HG02885 (cell line): ENCODE measurements around the gene INPP5E.

Experiments
- ATAC-seq: cut with Tn5 transposase; IDR thresholded peaks from one replicate; pipeline ENCODE4 v1.9.1; 2021; ENCODE audit warnings: mild to moderate bottlenecking; ENCODE audit not compliant: unreplicated experiment, poor library complexity

The INPP5E gene

DNA sequence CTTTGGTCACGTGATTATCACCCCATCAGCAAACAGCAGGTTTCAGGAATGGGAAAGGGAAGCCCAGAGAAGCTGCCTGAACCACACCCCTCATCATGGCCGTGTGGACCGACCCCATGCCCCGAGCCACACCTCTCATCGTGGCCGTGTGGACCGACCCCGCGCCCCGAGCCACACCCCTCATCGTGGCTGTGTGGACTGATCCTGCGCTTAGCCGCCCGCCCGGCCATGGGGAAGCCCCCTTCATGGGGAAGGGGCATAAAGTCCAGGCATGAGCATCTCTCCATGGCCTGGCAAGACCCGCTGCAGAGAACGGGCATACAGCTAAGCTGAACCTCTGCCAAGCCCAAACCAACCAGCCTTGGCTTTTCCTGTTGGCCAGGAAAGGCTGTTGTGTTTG is 46.1 kb downstream of the INPP5E start:
- no peak for ATAC-seq

DNA sequence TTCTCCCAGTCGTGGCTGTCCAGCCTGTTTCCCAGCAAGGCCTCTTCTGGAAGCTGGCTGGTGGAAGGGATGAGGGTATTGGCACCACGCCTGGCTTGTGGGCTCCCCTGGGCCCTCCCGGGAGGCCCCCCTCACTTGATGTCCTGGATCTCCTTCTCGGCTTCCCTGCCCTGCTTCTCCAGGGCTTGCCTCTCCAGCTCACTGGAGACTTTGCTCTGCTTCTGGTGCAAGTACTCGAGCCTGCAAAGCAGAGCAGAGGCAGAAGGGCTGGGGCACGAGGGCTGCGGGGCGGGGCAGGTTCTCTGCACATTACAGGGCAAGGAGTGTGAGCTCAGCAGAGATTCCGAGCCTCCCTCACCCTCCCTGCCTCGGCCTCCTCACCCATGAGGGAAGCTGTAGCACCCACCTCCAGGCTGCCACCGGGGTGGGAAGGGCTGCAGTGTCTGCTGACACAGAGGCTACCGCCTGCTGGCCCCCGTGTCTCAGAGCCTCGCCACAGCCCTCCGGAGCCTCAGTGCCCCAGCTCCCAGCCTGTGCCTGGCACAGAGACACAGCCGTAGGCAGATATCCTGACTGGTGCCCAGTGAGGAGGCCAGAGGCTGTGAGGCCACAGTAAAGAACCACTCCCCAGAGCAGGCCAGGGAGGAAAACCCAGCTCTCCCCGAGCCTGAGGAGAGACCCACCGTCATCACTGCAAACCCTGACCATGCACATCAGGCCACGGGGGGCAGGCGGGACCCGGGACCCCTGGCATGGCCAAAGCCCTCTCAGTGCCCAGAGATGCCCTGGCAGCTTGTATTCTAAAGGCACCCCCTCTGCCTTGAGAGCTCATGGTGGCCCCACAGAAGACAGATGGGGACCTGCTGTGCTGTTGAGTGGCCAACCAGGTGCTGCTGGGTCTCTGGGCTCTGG is 46.9 kb downstream of the INPP5E start:
- no peak for ATAC-seq

DNA sequence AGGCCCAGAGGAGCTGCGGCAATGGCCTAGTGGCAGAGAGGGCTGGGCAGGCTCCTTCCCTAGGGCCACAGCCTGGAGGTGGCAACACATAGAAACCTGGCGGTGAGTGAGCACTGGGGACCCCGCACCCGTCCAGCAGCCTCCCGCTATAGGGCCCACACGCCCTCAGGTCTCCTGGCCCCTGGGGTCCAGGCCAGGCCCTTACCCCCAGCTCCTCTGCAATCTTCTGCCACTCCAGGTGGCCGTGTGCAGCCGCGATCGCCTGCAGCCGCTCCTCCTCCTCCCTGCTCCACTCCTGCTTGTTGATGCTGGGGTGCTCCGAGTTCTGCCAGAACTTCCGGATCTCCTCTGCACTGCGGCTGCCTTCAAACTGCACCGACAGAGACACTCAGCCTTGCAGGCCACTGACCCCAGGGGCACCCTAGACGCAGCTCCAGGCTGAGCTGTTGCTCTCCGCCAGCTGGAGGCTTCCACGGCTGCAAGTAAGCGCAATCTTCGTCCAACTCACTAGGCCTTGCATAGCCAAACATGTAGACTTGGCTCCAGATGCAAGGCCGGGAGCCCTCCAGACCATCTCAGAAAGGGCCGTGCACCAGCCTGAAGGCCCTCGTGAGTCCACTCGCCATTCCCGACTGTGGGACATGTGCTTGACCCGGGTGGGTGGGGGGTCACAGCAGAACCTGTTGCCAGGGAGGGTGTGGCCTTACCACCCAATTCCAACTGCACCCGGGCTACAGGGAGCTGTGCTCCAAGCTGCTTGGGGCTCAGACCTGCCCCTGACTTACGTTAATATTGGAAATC is 47.7 kb downstream of the INPP5E start:
- ATAC-seq: no peak

DNA sequence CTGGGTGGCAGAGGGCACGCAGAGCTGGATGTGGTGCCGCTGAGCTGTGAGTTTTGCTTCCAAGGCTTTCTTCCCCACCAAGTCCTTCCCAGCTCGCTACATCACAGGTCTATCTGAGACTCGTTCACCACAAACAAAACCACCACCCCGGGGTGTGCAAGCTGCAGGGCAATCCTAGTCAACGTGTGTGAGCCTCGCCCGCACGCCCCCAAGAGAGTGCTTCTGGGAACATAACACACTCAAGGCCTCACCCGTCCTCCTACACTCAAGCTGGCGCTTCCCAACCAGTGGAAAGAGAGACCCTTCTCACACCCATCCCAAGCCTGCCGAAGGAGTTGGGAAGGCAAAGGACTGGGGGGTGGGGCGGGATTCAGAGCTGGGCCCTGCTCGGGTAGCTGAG is 50.2 kb downstream of the INPP5E start:
- ATAC-seq: no peak

DNA sequence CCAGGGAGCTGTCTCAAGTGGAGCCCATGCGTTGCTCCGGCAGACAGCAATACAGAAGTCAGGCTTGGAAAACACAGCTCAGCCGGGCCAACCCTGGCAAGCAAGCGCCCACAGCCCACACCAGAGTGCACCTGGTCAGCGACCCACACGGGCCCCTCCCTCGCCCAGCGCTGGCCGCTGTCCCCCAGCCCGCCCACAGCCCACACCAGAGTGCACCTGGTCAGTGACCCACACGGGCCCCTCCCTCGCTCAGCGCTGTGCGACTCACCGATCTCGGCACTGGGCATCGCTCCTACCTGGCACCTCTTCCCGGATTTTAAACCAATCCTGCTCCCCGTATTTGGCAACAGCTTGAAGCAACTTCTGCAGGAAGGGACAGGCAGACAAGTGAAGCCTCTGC is 52.4 kb downstream of the INPP5E start:
- no peak for ATAC-seq

DNA sequence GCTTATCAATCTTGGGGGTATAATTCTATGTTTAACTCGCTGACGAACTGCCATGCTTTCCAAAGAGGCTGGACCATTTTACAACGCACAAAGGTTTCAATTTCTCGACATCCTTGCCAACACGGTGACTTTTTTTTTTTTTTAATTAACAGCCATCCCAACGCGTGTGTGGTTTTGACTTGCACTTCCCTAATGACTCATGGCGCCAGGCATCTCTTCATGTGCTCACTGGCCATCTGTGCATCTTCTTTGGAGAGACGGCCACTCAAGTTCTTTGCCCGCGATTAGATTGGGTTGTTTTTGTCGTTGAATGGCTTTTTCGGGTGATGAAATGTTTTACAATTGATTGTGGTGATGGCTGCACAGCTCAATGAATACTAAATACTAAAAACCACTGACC is 53.6 kb downstream of the INPP5E start:
- ATAC-seq: no peak

DNA sequence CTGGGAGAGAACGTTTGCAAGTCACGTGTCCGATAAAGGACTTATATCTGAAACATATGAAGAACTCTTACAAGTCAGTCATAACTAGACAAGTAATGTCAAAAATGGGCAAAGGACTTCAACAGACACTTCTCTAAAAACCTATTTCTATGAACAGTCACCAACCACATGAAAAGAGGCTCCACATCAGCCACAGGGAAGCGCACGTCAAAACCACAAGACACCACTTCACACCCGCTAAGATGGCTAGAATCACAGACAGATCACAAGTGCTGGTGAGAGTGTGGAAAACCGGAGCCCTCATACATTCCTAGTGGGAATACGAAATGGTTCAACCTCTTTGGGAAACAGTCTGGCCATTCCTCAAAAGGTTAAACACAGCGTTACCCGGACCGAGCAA is 54.6 kb downstream of the INPP5E start:
- no peak for ATAC-seq

DNA sequence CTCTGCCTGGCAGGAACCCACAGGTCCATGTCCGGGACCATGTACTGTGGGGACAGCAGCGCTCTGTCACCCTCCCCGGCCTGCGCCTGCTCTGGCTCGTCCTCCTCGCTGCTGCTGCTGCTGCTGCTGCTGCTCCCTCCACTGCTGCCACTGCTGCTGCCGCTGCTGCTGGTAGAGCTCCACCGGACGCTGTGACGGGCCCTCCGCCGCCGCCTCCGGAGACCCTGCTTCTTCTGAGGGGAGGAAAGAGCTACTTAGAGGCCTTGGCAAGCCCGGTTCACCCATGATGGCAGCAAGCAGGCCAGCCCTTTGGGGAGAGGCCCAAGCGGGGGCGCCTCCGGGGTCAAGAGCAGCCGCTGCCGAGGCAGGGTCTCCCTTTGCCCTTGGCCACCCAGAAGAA is 56.2 kb downstream of the INPP5E start:
- ATAC-seq: no peak

DNA sequence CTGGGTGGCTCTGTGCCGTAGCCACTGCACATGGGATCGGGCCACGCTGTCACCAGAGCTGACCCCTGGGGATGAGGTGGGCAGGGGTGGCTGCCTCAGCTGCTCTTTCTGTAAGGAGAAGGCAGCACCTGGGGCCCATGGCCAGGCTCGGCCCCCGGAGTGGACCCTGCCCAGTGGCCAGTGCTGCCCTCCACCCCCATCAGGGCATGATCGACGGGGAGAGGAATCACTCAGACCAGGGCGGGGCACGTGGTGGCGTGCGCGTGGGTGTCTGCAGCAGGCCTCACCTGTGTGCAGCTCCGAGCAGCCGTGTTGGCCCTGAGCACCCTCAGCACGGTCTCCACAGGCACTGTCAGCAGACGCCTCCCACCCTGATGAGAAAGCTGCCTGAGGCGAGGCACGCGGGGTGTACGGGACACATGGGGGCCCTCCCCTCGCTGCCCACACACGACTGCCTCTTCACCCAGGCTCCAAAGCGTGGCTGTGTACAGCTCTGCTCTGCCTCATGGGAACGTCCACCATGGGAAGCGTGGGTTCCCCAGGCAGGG is 57.6 kb downstream of the INPP5E start:
- ATAC-seq: no peak

DNA sequence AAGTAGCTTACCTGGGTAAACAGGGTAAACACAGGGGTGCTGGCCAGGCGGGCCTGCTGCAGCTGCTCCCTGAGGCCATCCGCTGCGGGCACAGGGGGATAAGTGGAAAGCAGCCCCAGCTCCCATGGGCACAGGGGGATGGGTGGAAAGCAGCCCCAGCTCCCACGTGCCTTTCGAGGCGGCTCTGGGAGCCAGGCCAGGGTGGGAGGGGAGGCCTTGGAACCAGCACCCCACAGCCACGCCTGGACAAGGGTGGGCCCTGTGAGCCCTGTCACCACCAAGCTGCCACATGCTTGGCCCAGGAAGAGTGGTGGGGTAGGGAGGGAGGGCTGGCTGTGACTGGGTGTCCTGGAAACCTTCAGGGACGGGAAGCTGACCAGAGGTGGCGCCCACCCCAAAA is 58.3 kb downstream of the INPP5E start:
- ATAC-seq: no peak

DNA sequence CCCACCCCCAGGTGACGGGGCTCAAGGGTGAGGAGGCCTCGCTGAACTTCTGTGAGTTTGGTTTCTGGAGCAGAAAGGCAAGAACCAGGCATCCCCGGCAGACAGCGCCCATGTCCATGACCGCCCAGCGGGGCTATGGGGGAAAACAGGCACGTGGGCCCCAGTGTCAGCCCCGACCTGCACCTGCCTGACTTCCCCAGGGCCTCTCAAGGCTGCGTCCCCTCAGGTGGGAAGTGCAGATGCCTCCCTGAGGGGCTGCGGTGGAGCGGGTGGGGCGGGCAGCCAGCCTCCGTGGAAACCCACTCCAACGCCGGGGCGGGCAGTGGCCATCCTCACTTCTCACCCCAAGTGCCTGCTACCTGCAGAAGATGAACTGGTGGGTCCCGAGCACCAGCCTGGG is 59.3 kb downstream of the INPP5E start:
- ATAC-seq: no peak

DNA sequence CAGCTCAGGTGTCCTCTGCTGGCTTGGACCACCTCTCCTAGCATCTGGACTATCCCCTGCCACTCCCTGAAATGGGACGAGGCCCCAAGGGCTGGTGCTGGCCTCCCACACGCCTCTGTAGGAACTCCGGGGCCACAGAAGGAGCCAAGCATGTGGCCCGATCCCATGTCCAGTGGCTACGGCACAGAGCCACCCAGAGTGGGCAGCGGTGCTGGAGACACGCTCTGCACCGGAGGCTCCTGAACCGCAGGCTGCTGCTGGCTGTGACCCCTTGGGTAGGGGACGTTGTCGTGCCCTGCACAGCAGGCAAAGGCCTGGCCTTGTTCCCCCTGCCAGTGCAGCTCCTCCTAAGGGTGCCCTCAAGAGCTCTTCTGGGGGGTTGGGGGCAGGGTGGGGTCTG is 59.8 kb downstream of the INPP5E start:
- no peak for ATAC-seq

DNA sequence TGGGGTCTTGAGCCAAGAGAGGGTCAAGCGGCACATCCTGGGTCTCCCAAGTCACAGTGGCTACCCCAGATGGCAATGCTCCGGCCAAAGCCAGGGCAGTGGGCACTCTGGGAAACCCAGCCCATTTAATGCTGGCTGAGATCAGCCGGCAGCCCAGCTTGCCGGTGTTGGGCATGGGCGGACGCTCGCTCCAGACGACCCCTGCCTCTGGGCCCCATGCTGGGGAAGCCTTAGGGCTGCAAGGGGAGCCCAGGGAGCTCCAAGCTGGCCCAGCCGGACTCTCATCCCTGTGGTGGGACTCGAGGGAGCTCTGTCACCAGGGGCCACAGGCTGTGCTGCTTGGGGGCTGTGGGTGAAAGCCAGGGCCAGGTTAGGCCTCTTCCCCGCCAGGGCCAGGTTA is 60.2 kb downstream of the INPP5E start:
- no peak for ATAC-seq

DNA sequence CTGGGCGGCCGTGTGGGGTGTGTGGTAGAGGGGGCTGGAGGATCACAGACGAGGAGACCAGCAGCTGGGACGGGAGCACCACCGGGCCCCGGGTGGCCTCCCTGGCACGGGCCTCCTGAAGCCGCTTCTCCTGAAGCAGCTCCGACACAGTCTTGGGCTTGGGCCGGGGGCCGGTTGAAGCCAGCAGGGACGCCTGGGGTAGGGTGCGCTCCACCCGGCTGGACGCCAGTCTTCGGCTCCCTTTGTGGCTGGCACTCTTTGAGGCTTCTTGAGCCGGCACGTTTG is 60.7 kb downstream of the INPP5E start:
- ATAC-seq: no peak
